ENCODE data around the gene SPSB3. TPM values are rescaled to one million over a fixed set of nuclear protein-coding genes. Genes with fewer than 3 reads are reported as not detected.
A peak's percentile ranks its signal among the peaks of the same experiment; 100 is the strongest.

Gene SPSB3
- total RNA-seq = 57.9 TPM

DNA sequence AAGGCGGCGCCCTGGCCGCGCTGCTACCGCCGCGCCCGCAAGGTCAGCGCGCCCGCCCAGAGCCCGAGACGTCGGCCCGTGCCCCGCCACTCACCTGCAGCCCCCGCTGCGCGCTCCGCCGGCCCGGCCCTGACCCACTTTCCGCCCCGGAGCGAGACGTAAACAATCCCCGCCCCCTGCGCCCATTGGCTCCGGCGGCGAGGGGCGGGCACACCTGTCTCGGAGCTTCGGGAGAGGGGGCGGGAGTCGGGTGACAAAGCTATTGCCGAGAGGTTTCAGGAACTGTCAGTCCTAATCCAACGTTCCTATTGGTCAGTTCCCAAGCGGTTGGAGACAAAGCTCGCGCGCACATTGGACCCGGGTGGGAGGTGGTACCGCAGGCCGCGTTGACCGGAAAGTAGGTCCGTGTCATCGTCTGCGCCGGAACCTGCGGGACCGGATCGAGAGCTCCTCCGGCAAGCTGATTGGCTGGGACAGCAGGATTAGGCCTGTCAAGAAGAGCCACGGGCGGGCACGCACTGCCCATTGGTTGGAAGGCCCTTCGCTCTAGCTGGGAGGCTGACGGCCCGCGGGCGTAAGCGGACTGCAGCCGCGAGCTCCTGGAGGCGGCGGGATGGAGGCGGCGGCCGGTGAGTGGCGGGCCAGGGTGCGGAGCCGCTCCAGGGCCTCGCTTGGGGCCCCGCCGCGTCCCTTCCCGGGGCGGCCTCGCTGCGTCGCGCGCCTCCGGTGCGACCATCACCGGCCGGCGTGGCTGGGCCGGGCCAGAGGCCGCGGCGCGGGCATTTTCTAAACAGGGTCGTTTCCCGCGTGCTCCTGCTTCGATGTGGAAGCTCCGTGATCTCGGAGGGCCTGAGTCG is at the start of gene SPSB3, which contains the start of gene NUBP2:
TSS of gene SPSB3 (minus strand) at position 164 of the 857 bp plus-strand sequence. CDS start 1,088 bp downstream, outside the sequence.
TSS of gene NUBP2 (plus strand) at position 553 of the 857 bp plus-strand sequence. CDS start at position 614, 61 bp downstream.
- peak; percentile 100 for DNase-seq (ENCODE audit: low spot score)

GRCh38 chr16:1831186-1832075 is 49.1 kb upstream of the SPSB3 start:
- no peak for DNase-seq (ENCODE audit: low spot score)

DNA sequence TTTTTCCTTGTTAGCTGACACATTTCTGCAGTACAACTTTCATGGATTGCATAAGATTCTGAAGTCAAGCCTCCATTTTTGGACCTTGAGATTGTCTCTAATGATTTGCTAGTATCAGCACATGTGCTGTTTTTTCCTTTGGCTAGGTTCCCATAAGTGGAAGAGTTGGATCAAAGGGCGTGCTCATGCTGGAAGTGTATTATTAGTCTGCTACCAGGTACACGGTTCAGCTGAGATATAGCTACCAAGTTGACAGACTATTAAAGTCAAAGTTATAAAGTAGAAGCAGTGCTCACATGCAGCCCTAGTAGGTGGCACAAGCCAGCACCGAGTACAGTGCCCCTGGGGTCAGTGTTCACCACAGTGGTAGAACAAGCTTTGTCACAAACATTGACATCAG is 47.8 kb upstream of the SPSB3 start:
- peak; percentile 66 for DNase-seq (ENCODE audit: low spot score)

- DNase-seq (ENCODE audit: low spot score) = peak; percentile 40
These were observed 46.5 kb upstream of the SPSB3 start for GRCh38 chr16:1828645-1829410.

- peak; percentile 95 for DNase-seq (ENCODE audit: low spot score)
These were observed 44.6 kb upstream of the SPSB3 start, which contains the start of the genes FAHD1 and HAGH for GRCh38 chr16:1826691-1827573. FAHD1 (plus strand) TSS chr16:1827206; CDS start chr16:1827239, 33 bp downstream. HAGH (minus strand) TSS chr16:1826825; CDS start chr16:1826787, 38 bp downstream.

DNA sequence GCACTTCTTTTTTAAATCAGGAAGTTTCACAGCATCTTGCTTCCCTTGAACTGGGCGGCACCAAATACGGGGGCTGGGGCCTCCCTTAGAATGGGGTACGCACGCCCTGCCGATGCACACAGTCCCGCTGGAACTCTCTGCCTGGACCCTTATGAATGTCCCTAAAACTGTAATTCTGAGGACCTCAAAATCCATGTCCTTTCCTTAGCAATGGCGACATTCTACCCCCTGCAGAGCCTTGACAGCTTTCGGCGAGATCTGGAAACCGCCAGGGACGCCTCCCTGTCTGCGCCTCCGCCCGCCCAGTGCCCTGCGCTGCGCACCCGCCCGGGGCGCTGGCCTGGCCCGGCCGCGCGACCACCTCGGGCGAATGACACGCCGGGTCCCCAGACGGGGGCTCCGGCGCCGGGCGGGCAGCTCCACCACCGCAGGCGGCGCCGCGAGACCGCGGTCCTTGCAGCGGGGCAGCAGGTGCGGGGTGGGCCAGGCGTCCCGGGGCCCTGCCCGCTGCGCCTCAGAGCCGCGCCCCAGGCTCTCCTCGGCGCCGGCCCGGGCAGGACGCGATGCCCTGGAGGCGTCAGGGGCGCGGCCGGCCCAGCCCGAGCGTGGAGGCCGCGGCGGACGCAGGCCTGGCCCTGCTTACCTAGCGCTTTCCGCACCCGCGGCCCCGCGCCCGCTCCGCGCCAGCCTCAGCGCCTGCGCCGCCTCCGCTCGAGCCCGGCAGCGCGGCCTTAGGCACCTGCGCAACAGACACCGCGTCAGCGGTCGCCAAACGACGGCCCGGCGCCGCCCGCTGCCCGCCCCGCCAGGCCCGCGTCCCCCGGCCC is 43.7 kb upstream of the SPSB3 start:
- peak; percentile 36 for DNase-seq (ENCODE audit: low spot score)

DNA sequence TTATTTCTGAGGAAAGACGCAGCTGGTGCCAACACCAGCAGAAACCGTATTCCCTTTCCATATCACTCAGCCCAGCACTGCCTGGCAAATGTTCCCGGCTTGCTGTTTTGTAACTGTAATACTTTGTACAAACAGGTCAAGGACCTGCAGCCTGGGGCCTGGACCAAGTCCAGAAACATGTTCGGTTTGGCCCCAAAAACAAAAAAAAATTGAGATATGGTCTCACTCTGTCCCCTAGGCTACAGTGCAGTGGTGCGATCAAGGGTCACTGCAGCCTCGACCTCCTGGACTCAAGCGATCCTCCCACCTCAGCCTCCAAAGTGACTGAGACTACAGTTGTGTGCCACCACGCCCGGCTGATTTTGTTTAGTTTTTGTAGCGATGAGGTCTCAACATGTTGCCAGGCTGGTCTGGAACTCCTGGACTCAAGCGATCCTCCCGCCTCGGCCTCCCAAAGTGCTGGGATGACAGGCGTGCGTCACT is 43.1 kb upstream of the SPSB3 start:
- no peak for DNase-seq (ENCODE audit: low spot score)

DNA sequence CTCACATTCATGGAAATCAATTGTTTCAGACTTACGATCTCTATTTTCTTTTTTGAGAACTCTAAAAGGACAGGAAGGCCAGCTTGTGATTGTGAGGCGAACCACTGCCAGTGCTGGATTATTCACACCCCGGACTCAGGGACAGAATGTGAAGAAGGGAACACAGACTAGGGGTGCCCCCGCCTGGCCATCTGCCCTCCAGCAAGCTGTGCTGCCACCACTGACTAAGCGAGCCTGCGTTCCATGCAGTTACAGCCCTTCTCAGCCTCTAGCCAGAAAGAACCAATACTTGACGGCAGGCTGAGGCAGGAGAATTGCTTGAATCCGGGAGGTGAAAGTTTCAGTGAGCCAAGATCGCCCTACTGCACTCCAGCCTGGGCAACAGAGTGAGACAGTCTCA is 41.5 kb upstream of the SPSB3 start:
- no peak for DNase-seq (ENCODE audit: low spot score)

DNA sequence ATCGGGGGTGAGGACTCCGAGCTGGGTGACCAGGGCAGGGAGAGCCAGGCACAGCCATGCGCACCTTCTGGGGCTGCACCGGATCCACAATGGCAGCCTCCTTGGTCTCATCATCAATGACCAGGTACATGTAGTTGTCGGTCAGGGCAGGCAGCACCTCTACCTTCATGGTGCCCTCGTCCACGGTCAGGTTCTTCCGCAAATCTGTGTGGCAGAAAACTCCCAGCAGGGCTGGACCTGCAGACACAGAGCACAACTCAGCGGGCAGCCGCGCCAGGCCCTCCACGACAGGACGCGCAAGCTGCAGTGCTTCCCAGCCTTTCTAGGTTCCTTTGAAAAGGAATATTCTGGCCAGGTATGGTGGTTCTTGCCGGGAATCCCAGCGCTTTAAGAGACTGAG is 40.4 kb upstream of the SPSB3 start:
- no peak for DNase-seq (ENCODE audit: low spot score)

DNA sequence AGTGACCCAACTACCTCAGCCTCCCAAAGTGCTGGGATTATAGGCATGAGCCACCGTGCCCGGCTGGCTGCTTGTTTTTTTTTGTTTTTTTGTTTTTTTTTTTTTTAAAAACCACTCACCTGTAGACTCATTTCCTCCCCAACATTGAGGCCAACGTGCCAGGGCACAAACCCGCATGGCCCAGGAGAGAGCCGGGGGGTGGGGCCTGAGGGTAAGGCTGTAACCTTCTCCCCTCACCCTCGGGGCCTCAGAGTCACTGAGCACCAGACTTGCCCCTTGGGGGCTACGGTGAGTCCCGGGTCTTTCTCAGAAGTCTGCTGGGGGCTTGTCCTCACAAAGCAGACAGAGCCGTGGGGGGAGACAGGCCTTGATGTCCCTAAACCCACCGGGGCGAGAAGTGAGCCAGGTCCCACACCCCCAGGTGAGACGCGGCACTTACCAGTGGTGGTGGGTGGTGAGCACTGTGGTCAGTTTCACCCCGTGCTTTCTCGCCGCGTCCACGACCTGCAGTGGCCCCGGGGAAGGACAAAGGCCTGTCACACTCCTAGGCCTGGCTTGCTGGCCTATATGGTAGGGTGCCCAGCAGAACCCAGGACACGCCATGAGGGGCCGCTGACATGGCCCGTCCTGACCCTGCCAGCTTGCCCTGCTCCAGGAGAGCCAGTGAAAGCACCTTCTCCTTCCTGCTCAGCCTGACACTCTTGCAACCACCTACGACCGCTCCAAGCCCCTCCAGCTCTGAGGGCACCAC is 39.7 kb upstream of the SPSB3 start:
- no peak for DNase-seq (ENCODE audit: low spot score)

- no peak for DNase-seq (ENCODE audit: low spot score)
These were observed 38.5 kb upstream of the SPSB3 start for GRCh38 chr16:1820946-1821290.

GRCh38 chr16:1820096-1820945 is 38.0 kb upstream of the SPSB3 start:
- no peak for DNase-seq (ENCODE audit: low spot score)

DNA sequence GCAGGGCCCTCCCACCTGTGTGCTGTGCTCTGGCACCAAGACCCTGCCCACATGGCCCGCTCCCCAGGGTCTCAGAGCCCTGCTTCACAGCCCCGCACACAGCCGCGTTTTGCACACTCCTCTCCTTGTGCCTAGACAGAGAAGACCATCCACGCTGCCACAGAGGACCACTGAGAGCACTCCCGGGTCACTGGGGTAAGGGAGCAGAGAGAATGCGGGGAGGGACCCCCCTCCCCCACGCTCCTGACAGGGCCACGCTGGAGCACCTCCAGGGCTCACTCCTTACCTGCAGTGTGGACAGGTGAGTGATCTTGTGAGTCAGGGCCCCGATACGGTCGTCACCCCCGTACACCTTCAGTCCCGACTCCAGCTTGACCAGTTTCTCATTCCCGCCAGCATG is 37.2 kb upstream of the SPSB3 start:
- DNase-seq (ENCODE audit: low spot score) = no peak

DNA sequence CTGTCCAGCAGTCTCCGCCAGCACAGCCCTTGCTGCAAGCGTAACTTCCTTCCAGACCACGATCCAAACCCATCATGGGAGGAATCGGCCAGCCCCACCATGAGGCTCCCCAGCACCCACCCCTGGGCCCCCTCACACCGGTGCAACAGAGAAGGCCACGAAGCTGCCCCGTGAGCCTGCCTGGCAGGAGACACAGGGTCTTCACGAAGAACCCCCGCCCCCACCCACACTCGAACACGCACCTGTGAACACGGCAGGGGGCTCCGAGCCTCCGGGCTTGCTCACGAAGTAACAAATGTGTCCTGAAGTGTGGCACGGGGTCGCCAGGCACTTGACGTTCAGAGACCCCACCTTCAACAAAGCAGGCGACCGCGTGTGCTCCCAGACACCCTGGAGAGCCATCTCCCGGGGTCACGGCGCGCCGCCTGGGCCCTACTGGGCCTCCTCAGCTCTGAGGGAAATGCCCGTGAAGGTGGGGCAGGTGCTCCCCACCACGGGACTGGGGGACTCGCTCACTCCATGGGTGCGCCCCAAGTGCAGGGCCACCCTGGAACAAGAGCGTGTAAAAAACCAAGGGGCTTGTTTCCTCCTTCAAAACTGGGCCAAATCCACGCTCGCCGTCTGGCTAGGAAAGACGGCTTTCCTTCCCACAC is 36.6 kb upstream of the SPSB3 start:
- no peak for DNase-seq (ENCODE audit: low spot score)

GRCh38 chr16:1818204-1818872 is 36.0 kb upstream of the SPSB3 start:
- DNase-seq (ENCODE audit: low spot score) = no peak

DNA sequence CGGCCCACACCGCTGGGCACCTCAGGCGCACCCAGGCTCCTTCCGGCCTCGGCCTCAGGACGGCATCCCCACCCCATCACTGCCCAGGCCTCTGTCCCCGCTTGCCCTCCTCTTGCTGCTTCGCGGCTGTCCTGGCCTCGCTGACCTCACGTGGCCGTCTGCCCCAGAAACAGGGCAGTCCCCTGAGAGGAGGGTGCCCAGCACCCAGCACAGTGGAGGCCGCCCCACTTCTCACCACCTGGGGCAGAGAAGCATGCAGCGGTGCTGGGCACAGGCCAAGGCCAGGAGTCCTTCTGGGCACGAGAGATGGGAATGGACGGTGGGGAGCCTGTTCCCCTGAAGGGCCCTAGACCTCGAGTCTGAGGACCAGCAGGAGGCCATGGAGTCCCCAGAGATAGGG is 35.3 kb upstream of the SPSB3 start:
- no peak for DNase-seq (ENCODE audit: low spot score)

DNA sequence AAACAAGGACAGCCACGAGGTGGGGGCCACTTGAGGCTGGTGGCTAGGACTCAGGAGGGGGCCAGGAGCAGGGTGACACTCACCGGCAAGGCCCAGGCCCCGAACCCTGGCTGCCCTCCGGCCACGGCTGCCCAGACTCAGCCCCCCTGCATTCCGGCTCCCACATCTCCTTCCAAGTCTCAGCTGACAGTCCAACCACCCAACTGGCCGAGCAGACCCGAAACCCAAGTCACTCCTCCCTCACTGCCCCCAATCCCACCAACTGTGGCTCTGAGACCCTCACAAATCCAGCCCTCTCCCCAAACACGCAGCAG is 34.9 kb upstream of the SPSB3 start:
- DNase-seq (ENCODE audit: low spot score) = no peak

All from mucosa of gallbladder (tissue), 1 donor.